SU-DHL-6 (cell line): ENCODE measurements around the gene FUT6.
"Not testable (repeated sequence)": the region's sequence is repeated elsewhere in the genome, so short reads cannot be mapped to it uniquely, and the experiment has no call there.

Experiments
- H2AFZ ChIP-seq: fragments of 200-600 bp; sonication (generic); 2 replicates; pipeline ENCODE4 v1.6.1; 2014; ENCODE audit warnings: low read depth, mild to moderate bottlenecking, moderate library complexity, mixed read lengths, antibody characterized with exemption, low read length; ENCODE audit not compliant: severe bottlenecking
- H3F3A ChIP-seq: fragments of 200-600 bp; shearing (Covaris generic); 2 replicates; pipeline ENCODE4 v1.6.0; 2016; ENCODE audit warnings: antibody characterized with exemption, mild to moderate bottlenecking; ENCODE audit not compliant: insufficient read depth
- H3K27ac ChIP-seq: fragments of 200-600 bp; sonication (generic); 2 replicates; pipeline ENCODE4 v1.5.1; 2016; ENCODE audit warnings: low read depth, mild to moderate bottlenecking, low read length, moderate library complexity, mixed read lengths
- H3K27me3 ChIP-seq: fragments of 200-600 bp; sonication (generic), shearing (Covaris generic); 2 replicates; pipeline ENCODE4 v1.6.0; 2014; ENCODE audit warnings: mild to moderate bottlenecking, low read length
- H3K36me3 ChIP-seq: fragments of 200-600 bp; sonication (generic); 2 replicates; pipeline ENCODE4 v1.6.1; 2014; ENCODE audit warnings: mild to moderate bottlenecking, low read length, mixed read lengths
- H3K4me2 ChIP-seq: fragments of 300-600, 200-600 bp; shearing (Covaris generic), sonication (generic); 2 replicates; pipeline ENCODE4 v1.6.0; 2014; ENCODE audit warnings: low read length, low read depth, mild to moderate bottlenecking; ENCODE audit not compliant: poor library complexity, severe bottlenecking
- H3K4me3 ChIP-seq: fragments of 200-600 bp; sonication (generic); 2 replicates; pipeline ENCODE4 v1.5.1; 2014; ENCODE audit warnings: antibody characterized with exemption, low read length, mild to moderate bottlenecking, mixed read lengths; ENCODE audit not compliant: insufficient read depth, poor library complexity, severe bottlenecking
- H3K79me2 ChIP-seq: fragments of 200-600 bp; sonication (generic); 2 replicates; pipeline ENCODE4 v1.6.1; 2014; ENCODE audit warnings: mild to moderate bottlenecking, low read length, moderate library complexity; ENCODE audit not compliant: insufficient read depth
- H3K9ac ChIP-seq: fragments of 200-600 bp; sonication (generic); 2 replicates; pipeline ENCODE4 v1.7.0; 2014; ENCODE audit warnings: mild to moderate bottlenecking, low read length
- H3K9me2 ChIP-seq: fragments of 200-600 bp; sonication (generic); replicated peaks from 2 replicates; pipeline ENCODE4 v1.6.1; 2014; ENCODE audit warnings: low read length; ENCODE audit not compliant: insufficient read depth
- H3K9me3 ChIP-seq: fragments of 200-600 bp; sonication (generic); 2 replicates; pipeline ENCODE4 v1.6.1; 2014; ENCODE audit warnings: low read length, mixed read lengths; ENCODE audit not compliant: insufficient read depth
- H4K20me1 ChIP-seq: fragments of 200-600 bp; sonication (generic); 2 replicates; pipeline ENCODE4 v1.6.1; 2014; ENCODE audit warnings: low read depth, mild to moderate bottlenecking, antibody characterized with exemption, low read length, moderate library complexity, mixed read lengths
- EZH2phosphoT487 ChIP-seq: fragments of 200-600 bp; sonication (generic), shearing (Covaris generic); conservative IDR thresholded peaks from 2 replicates; pipeline ENCODE4 v1.6.1; 2018; ENCODE audit warnings: mild to moderate bottlenecking, antibody characterized with exemption, low read length, moderate library complexity, mixed read lengths
- TF ChIP-seq, protein P1 (sequence below): fragments of 200-600 bp; sonication (generic); IDR thresholded peaks from one replicate; pipeline ENCODE4 v1.5.1; 2017; ENCODE audit warnings: antibody characterized with exemption, mild to moderate bottlenecking, low read length, moderate library complexity; ENCODE audit not compliant: insufficient read depth, poor library complexity, severe bottlenecking

The FUT6 gene

GRCh38 chr19:5850743-5851293 lies 11.3 kb upstream of the FUT6 start:
- no peaks in the 10 kb centered on the region for H3K9me2 ChIP-seq
- H3K36me3 ChIP-seq, result no peaks in the 10 kb centered on the region
- no peak overlapping the region for H2AFZ ChIP-seq
- TF ChIP-seq, protein P1, sequence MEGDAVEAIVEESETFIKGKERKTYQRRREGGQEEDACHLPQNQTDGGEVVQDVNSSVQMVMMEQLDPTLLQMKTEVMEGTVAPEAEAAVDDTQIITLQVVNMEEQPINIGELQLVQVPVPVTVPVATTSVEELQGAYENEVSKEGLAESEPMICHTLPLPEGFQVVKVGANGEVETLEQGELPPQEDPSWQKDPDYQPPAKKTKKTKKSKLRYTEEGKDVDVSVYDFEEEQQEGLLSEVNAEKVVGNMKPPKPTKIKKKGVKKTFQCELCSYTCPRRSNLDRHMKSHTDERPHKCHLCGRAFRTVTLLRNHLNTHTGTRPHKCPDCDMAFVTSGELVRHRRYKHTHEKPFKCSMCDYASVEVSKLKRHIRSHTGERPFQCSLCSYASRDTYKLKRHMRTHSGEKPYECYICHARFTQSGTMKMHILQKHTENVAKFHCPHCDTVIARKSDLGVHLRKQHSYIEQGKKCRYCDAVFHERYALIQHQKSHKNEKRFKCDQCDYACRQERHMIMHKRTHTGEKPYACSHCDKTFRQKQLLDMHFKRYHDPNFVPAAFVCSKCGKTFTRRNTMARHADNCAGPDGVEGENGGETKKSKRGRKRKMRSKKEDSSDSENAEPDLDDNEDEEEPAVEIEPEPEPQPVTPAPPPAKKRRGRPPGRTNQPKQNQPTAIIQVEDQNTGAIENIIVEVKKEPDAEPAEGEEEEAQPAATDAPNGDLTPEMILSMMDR, result no peak
- no peak for TF ChIP-seq EZH2phosphoT487
- H3K9ac ChIP-seq, result no peak overlapping the region
- no peaks in the 10 kb centered on the region for H3K79me2 ChIP-seq
- no peaks in the 10 kb centered on the region for H3K27me3 ChIP-seq
- no peak overlapping the region for H3K4me2 ChIP-seq
- no peaks in the 10 kb centered on the region for H3K9me3 ChIP-seq
- no peaks in the 10 kb centered on the region for H4K20me1 ChIP-seq
- no peak overlapping the region for H3K27ac ChIP-seq
- no peaks in the 10 kb centered on the region for H3F3A ChIP-seq
- H3K4me3 ChIP-seq, result no peak overlapping the region

GRCh38 chr19:5850189-5850588 lies 10.7 kb upstream of the FUT6 start:
- Histone ChIP-seq H3K9ac (no peak overlapping the region), H3K27me3 (no peaks in the 10 kb centered on the region), H3K79me2 (no peaks in the 10 kb centered on the region), H3K36me3 (no peaks in the 10 kb centered on the region), H3F3A (no peaks in the 10 kb centered on the region), H3K9me3 (no peaks in the 10 kb centered on the region), H3K9me2 (no peaks in the 10 kb centered on the region), H4K20me1 (no peaks in the 10 kb centered on the region), H3K4me3 (no peak overlapping the region), H3K4me2 (no peak overlapping the region), H3K27ac (no peak overlapping the region), H2AFZ (no peak overlapping the region)
- TF ChIP-seq EZH2phosphoT487, result no peak
- TF ChIP-seq, protein P1, result no peak

- H3K9me2 ChIP-seq, H2AFZ ChIP-seq, H3K36me3 ChIP-seq, H3K9me3 ChIP-seq, H4K20me1 ChIP-seq, H3K27ac ChIP-seq, H3K9ac ChIP-seq, H3F3A ChIP-seq, H3K4me3 ChIP-seq, H3K27me3 ChIP-seq, H3K79me2 ChIP-seq, H3K4me2 ChIP-seq: not testable (repeated sequence)
Measured at GRCh38 chr19:5848621-5849020, 9.1 kb upstream of the FUT6 start.

DNA sequence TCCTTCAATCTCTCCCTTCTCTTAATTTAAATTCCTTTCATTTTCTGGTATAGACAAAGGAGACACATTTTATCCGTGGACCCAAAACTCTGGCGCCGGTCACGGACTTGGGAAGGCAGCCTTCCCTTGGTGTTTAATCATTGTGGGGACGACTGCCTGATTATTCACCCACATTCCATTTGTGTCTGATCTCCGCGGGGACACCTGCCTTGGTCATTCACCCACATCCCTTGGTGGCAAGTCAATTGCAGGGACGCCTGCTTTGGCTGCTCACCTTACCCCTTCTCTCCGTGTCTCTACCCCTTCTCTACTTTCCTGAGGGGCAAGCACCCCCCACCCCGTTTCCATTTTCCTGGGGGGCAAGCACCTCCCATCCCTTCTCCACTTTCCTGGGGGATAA lies 8.3 kb upstream of the FUT6 start:
- not testable (repeated sequence) for H3F3A ChIP-seq, H3K4me3 ChIP-seq, H3K9me3 ChIP-seq, H3K79me2 ChIP-seq, H2AFZ ChIP-seq, H3K9me2 ChIP-seq, H3K27me3 ChIP-seq, H3K27ac ChIP-seq, H4K20me1 ChIP-seq, H3K36me3 ChIP-seq, H3K9ac ChIP-seq, H3K4me2 ChIP-seq
